SJCRH30 (cell line): ENCODE measurements around the gene ABTB2. TPM values are rescaled to one million over a fixed set of nuclear protein-coding genes. Genes with fewer than 3 reads are reported as not detected.

ENCODE experiments used
- DNase-seq, 2 experiments: peaks; one replicate each; pipeline ENCODE4 v3.0.0-alpha.2; 2015 to 2020
- H3K27ac ChIP-seq: fragments of 250-450 bp; sonication (Bioruptor Pico); 2 replicates; pipeline ENCODE4 v1.5.1; 2020; ENCODE audit warnings: mild to moderate bottlenecking, moderate library complexity
- H3K27me3 ChIP-seq: fragments of 250-450 bp; sonication (Bioruptor Pico); 2 replicates; pipeline ENCODE4 v1.5.1; 2020; ENCODE audit warnings: mild to moderate bottlenecking, moderate library complexity
- H3K36me3 ChIP-seq: fragments of 250-450 bp; sonication (Bioruptor Pico); 2 replicates; pipeline ENCODE4 v1.5.1; 2020; ENCODE audit warnings: mild to moderate bottlenecking, moderate library complexity
- H3K4me1 ChIP-seq: fragments of 250-450 bp; sonication (Bioruptor Pico); 2 replicates; pipeline ENCODE4 v1.5.1; 2020; ENCODE audit warnings: mild to moderate bottlenecking, moderate library complexity
- H3K4me3 ChIP-seq: fragments of 250-450 bp; sonication (Bioruptor Pico); 2 replicates; pipeline ENCODE4 v1.5.1; 2020; ENCODE audit warnings: mild to moderate bottlenecking, moderate library complexity
- H3K9me3 ChIP-seq: fragments of 250-450 bp; sonication (Bioruptor Pico); replicated peaks from 2 replicates; pipeline ENCODE4 v1.5.1; 2020; ENCODE audit warnings: mild to moderate bottlenecking, moderate library complexity
- total RNA-seq: library from RNA; depleted of rRNA; stranded (reverse); fragments of >200 nt; shearing (Covaris generic); gene quantifications from 2 replicates; pipeline ENCODE4 v1.2.3, GENCODE V29; 2014

Gene ABTB2
- total RNA-seq, 1 experiment from 2014 or later: 0.83 TPM

DNA sequence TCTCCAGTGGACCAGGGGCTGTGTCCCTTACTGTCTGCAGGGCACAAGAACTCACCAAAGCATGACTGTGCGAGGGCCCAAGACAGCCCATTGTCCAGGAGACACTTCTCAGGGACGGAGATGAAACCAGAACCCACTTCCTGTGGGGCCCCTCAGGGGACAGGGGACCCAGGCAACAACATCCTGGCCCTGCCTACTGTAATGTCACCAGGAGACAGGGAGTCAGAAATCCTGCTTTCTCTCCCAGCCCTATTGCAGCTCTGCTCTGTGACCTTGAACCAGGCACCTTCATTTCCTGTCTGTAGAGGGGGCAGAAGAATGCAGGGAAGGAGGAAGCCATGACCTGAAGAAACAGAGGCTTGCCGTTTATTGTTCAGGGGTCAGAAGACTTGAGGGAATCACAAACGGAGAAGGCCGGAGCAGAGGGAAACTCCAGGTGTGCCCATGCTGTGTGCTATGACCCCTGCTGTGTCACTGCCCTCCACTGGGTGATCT, 154.4 kb downstream of the ABTB2 start:
- no peak for DNase-seq
- no peaks in the 10 kb centered on the region for H3K27me3 ChIP-seq
- H3K27ac ChIP-seq: no peak overlapping the region
- no peak overlapping the region for H3K4me3 ChIP-seq
- peaks cover 15% of the 10 kb centered on the region for H3K4me1 ChIP-seq
- H3K9me3 ChIP-seq: no peaks in the 10 kb centered on the region
- H3K36me3 ChIP-seq: no peaks in the 10 kb centered on the region

DNA sequence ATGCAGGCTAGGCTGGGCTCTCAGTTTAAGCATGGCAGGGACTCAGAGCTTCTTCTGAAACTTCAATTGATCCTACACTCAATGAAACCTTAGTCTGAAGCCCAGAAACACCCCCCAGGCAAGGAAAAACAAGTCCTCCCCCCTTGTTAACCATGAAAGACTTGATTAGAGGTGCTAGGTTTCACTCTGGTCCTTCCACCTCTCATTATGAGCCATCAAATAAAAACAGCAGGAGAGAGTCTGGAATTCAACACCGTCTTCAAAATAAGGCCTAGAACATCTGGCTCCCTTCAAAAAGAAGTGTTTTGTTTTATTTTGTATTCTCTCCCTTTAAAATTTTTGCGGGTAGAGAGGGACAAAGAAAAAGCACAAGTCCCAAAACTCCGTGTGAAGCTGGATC, 156.7 kb downstream of the ABTB2 start:
- H3K4me3 ChIP-seq: no peak overlapping the region
- H3K4me1 ChIP-seq: peaks cover under 1% of the 10 kb centered on the region; the same call in 1 of the 2 replicates
- DNase-seq: no peak
- H3K36me3 ChIP-seq: no peaks in the 10 kb centered on the region
- H3K27ac ChIP-seq: no peak overlapping the region
- H3K27me3 ChIP-seq: no peaks in the 10 kb centered on the region
- no peaks in the 10 kb centered on the region for H3K9me3 ChIP-seq

DNA sequence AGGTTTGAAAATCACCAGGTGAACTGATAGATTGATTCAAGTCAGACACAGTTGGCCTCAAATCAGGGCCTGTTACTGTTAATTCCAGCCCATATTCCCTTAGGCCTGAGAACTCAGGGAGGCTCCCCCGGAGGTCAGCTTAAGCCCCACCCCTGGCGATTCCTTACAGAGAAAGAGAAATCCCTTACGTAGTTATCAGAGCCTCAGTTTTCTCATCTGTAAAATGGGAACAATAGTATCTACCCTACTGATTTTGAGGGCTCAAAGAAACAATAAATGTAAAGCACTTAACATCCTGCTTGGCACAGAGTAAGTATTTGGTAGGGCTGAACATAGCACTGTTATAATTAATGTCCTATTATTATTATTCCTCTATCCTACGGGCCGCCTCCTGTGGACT, 158.3 kb downstream of the ABTB2 start:
- no peaks in the 10 kb centered on the region for H3K27me3 ChIP-seq

DNA sequence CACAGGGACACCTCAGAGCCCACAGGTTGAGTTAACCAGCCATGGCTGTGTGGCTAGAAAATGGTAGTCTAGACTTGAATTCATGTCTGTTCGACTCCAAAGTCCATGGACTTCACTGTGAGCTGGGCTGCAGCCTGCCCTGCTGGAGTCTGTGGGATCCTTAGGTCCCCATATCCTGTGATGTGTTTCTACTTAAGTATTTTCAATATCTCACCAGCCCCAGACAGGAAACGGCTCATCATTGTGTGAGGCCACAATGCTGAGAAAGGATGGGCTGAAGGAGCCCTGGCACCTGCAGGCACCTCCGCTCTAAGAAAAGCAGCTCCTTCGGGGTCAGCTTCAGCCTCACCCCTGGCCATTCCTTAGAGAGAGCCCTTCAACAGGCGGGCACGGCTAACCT, 159.3 kb downstream of the ABTB2 start:
- Histone ChIP-seq H3K36me3 (no peaks in the 10 kb centered on the region), H3K27me3 (no peaks in the 10 kb centered on the region)
- no peak for DNase-seq

More for the DNA sequence above, 158.3 kb downstream of the ABTB2 start:
- Histone ChIP-seq H3K4me1 (no peaks in the 10 kb centered on the region; the same call in 1 of the 2 replicates), H3K36me3 (no peaks in the 10 kb centered on the region), H3K9me3 (no peaks in the 10 kb centered on the region), H3K4me3 (no peak overlapping the region), H3K27ac (no peak overlapping the region)
- DNase-seq: no peak

DNA sequence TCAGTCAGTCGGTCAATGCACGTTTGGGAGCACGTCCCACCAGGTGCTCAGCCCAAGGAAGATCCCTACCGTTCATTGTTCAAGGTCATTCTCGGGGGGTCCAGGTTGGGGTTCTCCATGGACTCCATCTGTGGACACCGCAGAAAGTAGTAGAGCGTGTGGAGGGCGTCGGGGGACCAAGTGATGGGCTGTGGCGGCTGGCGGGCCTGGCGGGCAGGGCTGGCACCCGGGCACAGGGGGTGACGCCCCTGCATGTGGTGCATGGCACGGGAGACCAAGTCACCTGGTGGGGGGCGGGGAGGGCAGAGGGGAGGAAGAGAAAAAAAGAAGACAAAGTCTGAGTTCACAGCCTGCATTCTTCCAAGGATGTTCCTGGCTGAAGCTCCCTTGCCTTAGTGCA, 160.6 kb downstream of the ABTB2 start:
- Histone ChIP-seq H3K4me1 (peaks cover 20% of the 10 kb centered on the region), H3K9me3 (no peaks in the 10 kb centered on the region), H3K4me3 (no peak overlapping the region), H3K27ac (no peak overlapping the region), H3K27me3 (no peaks in the 10 kb centered on the region), H3K36me3 (no peaks in the 10 kb centered on the region)
- DNase-seq: no peak

More for the DNA sequence above, 159.3 kb downstream of the ABTB2 start:
- H3K4me1 ChIP-seq: peaks cover 10% of the 10 kb centered on the region
- H3K27ac ChIP-seq: no peak overlapping the region
- H3K9me3 ChIP-seq: no peaks in the 10 kb centered on the region
- no peak overlapping the region for H3K4me3 ChIP-seq

DNA sequence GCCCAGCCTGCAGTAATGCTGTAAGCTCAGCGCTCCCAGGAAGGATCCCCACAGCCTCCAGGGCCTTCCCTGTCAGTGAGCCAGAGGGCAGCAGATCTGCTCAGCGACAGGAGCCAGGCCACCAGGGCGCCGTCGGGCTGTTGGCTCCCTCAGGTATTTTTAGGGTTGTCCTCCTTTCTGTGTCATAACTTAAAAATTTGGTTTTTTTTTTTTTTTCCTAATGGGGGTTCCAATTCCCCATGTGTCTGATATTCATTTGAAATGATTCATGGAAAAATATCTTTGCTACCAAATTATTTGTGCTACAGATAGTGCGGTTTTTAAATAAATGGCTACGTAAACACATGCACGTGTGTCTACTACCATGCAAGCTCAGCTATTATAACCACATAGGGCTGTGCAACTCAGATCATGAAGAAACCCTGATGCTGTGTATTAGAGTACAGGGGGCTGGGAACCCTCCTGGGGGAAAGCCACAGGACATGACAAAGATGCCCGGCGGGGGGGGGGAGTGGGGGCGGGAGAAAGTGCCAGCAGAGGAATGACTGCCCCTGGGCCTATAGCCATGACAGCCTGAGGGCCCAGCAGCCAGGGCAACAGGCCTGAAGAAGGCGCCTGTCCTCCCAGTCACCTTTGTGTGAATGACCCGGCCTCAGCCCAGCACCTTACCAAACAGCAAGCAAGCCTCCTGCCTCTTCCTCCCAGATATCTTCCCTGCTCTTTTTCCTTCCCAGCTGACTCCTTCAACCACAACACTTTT, 163.1 kb downstream of the ABTB2 start:
- no peaks in the 10 kb centered on the region for H3K36me3 ChIP-seq
- no peaks in the 10 kb centered on the region for H3K9me3 ChIP-seq
- H3K27me3 ChIP-seq: no peaks in the 10 kb centered on the region
- no peak overlapping the region for H3K4me3 ChIP-seq
- H3K4me1 ChIP-seq: peaks cover 26% of the 10 kb centered on the region
- H3K27ac ChIP-seq: no peak overlapping the region
- no peak for DNase-seq

DNA sequence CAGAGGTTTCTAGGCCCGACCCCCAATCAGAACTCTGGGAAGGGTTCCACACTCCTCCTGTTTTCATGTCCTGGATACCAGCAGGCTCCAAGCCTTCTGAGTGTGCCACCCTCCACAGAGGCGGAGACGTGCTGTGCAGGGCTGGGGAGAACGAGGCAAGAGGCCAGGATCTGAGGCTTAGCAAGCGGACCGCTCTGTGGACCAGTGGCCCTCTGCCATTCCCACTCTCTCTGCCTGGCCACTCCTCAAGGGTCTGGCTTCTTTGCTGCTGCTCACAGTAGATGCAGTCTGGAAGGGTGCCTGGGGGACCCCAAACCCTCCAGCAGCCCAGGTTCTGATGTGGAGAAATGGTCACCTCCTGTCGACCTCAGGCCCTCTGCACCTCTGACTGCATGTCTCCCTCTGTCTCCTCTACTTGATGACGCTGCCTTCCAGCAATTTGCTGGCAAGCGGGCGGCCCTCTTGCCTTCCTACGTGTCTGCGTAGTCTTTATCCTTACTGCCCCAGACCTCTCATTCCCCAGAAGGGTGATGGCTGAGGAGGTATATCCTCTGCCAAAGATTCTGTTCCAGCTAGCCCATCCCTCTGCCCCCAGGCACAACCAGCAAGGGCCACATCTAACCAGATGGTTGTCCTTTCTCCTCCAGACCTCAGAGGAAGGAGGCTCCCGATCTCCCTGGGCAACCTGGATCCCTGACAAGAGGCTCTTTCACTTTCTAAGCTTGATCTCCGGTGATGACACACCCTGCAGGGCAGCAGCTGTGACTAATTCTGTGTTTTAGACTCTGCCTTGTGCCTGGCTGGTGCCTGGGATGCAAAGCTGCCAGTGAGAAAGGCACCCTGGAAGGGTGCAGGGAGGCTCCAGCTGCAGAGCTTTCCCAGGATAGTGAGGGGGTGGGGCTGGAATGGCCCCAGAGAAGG, 165.1 kb downstream of the ABTB2 start:
- Histone ChIP-seq H3K27ac (peak overlapping the region; percentile 89), H3K9me3 (no peaks in the 10 kb centered on the region), H3K4me1 (peaks cover 26% of the 10 kb centered on the region), H3K27me3 (no peaks in the 10 kb centered on the region), H3K4me3 (peak overlapping the region; percentile 21), H3K36me3 (no peaks in the 10 kb centered on the region)
- DNase-seq: peak; percentile 91 to 93

DNA sequence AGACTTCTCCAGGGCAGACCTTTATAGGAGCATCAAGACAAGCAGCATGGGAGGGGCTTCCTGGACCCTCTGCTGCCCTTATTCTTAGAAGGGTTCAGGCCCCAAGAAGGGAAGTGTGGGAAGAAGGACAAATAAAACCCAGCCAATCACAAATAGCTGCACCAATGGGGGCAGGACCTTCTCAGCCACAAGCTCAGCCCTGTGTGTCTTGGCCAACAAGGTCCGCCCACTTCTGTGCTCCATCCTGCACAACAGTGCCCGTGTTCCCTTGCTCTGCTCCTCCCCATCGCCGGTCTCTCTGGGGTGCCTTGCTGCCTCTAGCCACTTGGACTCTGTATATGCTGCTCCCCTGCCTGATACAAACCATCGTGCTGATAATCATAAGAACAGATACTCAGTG, 166.2 kb downstream of the ABTB2 start:
- DNase-seq: no peak
- no peaks in the 10 kb centered on the region for H3K36me3 ChIP-seq
- H3K27me3 ChIP-seq: no peaks in the 10 kb centered on the region
- H3K4me3 ChIP-seq: no peak overlapping the region
- H3K4me1 ChIP-seq: peaks cover 32% of the 10 kb centered on the region
- H3K9me3 ChIP-seq: no peaks in the 10 kb centered on the region
- no peak overlapping the region for H3K27ac ChIP-seq

DNA sequence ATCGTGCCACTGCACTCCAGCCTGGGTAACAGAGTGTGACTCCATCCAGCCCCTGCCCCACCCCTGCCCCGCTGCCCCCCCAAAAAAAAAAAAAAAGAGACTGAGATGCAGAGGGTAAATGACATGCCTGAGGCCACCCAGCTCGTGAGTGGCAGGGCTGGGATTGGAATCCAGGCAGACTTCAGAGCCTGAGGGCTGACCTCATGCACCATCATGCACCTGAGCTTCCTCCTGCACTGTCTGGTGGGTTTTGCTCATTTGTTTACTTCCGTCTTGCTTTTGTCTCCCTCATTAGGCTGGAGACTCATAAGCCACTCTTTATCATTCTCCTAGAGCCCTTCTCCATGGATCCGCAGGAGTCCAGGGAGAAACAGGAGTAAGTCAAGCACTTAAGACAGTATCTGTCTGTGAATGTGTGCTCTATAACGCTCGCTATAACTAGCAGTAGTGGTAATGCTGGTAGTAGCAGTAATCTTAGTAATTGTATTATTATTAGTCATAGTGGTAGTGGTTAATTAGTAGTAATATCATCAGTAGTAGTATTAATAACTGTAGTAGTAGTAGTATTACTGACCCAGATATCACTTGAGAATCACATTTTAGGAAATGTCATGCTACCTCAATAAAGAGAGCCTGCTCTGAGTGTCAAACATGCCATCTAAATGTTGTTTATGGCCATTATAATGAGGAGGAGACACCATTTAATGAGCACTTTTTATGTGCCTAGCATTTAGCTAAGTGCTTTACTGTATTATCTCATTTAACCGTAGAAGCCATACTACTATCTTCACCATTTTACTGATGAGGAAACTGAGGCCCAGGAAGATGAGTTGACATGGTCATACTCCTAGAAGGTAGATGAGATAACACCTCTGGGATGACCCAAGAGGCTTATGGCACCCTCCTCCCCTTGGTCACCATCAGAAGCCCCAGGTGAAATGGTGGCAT, 167.3 kb downstream of the ABTB2 start:
- Histone ChIP-seq H3K27ac (no peak overlapping the region), H3K36me3 (no peaks in the 10 kb centered on the region), H3K4me1 (peaks cover 37% of the 10 kb centered on the region), H3K27me3 (no peaks in the 10 kb centered on the region), H3K9me3 (no peaks in the 10 kb centered on the region), H3K4me3 (no peak overlapping the region)
- DNase-seq: no peak

DNA sequence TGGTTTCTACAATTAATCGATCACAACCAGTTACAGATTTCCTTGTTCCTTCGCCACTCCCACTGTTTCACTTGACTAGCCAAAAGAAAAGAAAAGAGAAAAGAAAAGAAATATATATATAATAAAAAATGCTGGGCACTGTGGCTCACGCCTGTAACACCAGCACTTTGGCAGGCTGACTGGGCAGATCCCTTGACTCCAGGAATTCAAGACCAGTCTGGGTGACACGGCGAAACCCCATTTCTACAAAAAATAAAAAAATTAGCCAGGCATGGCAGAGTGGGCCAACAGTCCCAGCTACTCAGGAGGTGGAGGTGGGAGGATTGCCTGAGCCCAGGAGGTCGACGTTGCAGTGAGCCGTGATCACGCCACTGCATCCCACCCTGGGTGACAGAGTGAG, 168.6 kb downstream of the ABTB2 start:
- Histone ChIP-seq H3K27ac (no peak overlapping the region), H3K9me3 (no peaks in the 10 kb centered on the region), H3K36me3 (no peaks in the 10 kb centered on the region), H3K4me1 (peaks cover 34% of the 10 kb centered on the region), H3K27me3 (no peaks in the 10 kb centered on the region), H3K4me3 (no peak overlapping the region)
- no peak for DNase-seq

DNA sequence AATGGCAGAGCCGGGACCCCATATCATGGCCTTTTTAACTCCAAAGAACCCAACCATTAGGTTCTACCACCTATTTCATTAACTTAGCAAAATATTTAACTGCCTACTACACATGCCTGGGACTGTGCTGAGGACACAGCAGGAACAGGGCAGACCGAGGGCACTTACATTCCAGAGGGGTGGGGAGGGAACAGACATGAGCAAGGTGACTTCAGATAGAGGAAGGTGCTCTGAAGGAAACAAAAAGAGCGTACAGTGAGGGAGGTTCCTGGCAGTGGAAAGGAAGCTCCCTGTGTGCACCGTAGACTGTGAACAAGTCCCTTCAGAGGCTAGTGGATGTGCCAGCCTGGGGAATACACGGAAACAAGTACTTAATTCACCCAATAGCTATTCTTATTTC, 169.6 kb downstream of the ABTB2 start:
- H3K27ac ChIP-seq: no peak overlapping the region
- DNase-seq: no peak
- H3K4me3 ChIP-seq: no peak overlapping the region
- H3K9me3 ChIP-seq: no peaks in the 10 kb centered on the region
- no peaks in the 10 kb centered on the region for H3K36me3 ChIP-seq
- H3K27me3 ChIP-seq: no peaks in the 10 kb centered on the region
- peaks cover 24% of the 10 kb centered on the region for H3K4me1 ChIP-seq

DNA sequence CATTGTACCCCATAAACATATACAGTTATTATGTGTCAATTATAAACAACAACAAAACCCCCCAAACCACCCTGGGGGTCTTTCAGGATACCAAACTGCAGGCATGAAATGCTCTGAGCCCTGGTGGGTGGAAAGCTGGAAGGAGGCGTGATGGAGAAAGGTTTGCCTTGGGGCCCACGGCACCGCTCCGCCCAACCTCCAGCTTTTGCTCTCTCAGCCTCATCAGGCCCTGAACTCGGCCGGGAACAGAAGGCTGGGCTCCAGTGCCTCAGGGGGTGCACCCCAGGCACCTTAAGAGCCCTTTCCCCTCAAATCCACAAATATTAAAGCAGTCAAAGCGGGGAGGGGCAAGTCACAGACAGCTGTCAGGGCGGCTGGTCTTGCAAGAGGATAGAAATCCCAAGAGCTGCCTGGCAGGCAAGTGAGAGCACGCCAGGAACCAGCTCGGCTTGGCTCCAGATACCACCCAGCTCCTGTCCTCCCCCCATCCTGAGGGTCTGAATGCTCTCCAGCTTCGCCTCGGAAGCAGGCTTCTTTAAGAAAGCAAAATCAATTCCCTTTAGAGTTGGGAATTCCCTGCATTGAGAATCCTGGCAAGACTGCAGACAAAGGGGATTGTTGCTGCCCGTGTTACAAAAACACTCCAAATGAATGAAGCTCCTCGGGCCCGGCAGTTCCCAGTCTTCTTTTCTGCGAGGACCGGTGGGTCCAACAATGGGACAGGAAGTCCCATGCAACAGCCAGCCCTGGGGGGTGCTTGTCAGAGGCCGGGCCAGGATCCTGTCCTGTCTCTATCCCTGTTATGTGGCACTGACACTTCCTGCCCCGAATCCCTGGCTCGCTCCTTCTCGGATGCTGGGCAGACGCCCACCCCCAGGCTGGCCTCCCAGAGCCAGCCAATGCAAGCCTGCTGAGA, 171.6 kb downstream of the ABTB2 start:
- H3K4me3 ChIP-seq: peak overlapping the region; percentile 34
- no peaks in the 10 kb centered on the region for H3K27me3 ChIP-seq
- peak overlapping the region; percentile 38; the same call in 1 of the 2 replicates for H3K27ac ChIP-seq
- H3K4me1 ChIP-seq: peaks cover 11% of the 10 kb centered on the region; the same call in 1 of the 2 replicates
- H3K36me3 ChIP-seq: no peaks in the 10 kb centered on the region
- no peaks in the 10 kb centered on the region for H3K9me3 ChIP-seq
- DNase-seq: peak; percentile 38 to 57

DNA sequence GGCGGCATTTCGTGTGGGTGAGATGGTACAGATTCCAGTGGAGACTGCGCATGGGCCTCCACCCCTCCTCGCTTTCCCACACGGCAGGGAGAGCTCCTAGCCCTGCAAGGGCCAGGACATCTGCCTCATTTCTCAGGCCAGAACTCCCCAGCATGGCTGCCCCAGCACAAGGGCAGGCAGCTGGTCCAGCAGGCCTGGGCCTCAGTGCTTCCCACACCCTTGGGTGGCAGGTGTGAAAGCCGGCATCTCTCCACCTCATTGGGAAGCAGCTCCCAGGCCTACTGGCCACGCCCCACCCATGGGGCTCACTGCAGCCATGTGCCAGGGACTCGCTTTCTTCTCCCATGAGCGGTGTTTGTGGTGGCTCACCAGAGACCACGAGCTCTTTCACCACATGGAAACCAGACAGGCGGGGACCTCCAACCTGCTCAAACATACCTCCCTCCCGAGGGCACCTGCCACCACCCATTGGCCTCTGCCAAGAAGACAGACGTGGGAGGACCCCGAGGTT, 173.2 kb downstream of the ABTB2 start:
- Histone ChIP-seq H3K27me3 (no peaks in the 10 kb centered on the region), H3K9me3 (no peaks in the 10 kb centered on the region), H3K4me1 (peaks cover 11% of the 10 kb centered on the region; the same call in 1 of the 2 replicates), H3K4me3 (no peak overlapping the region), H3K36me3 (no peaks in the 10 kb centered on the region), H3K27ac (no peak overlapping the region)
- no peak for DNase-seq
